Hematopoietic multipotent progenitor cell (in vitro differentiated cells): ENCODE results near the gene MT1H. TPM values are rescaled to one million over a fixed set of nuclear protein-coding genes. Genes with fewer than 3 reads are reported as not detected.
"Not testable (repeated sequence)": the region's sequence is repeated elsewhere in the genome, so short reads cannot be mapped to it uniquely, and the experiment has no call there.

ENCODE experiments used
- DNase-seq, 3 donors: peaks; one replicate each; pipeline ENCODE4 v3.0.0-alpha.2; 2011 to 2015; ENCODE audit warnings: low read depth in 2 of 3, low spot score in 2 of 3
- total RNA-seq: library from RNA; depleted of rRNA; stranded (reverse); fragments of >200 nt; gene quantifications from one replicate; pipeline ENCODE4 v1.2.3, GENCODE V29; 2012

The MT1H gene
- not detected for total RNA-seq

DNA sequence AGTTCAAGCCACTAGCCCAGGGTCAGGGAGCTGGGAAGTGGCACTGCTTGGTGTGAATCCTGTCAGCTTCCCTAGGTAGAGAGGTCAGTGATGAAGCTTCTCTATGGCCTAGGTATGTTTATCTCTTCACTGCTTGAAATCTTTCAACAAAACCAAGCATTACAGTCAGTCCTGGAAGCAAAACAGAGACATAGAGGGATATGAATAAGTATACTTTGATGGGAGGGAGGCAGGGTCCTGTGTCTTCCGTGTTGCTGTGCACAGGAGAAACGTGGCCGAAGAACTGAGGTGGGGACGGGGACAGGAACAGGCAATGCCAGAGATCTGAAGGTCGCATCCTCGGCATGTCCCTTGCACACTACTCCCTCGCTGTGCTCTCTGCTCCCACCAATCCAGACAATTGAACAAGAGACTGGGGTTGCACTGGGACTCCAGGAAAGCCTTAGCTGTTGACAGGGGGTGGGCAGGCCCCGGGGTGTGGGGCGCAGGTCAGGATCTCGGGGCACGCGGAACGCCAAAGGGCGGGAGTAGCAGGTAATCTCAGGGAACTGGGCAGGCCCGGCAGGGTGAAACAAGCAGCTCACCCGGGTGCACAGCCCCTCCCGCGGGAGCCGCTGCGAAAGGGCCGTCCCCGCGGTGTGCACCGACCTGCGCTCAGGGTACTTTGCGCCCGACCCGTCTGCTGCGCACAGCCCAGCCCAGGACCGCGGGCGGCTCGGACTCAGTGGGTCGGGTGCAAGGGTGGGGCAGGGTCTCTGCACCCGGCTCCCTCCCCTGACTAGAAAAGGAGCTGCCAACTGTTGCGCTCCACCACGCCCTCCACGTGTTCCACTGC, at the start of gene MT1H:
TSS of gene MT1H (plus strand) at position 810 of the 835 bp plus-strand sequence. CDS start 71 bp downstream, outside the sequence.
- no peak for DNase-seq

DNA sequence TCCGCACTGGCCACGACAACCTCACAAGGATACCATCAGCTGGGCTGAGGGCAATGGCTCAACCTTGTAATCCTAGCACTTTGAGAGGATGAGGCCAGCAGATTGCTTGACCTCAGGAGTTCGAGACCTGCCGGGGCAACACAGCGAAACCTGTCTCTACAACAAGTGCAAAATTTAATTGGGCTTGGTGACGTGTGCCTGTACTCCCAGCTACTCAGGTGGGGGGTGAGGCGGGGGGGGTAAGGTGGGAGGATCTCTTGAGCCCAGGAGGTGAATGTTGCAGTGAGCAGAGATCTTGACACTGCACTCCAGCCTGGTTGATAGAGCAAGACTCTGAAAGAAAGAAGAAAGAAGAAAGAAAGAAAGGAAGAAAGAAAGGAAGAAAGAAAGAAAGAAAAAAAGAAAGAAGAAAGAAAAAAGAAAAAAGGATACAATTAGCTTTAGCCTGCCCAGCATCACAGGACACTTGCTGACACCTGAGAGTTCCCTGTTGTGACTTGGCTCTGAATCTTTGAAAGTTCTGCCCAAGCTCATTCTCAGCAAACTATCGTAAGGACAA, 49.2 kb upstream of the MT1H start:
- no peak for DNase-seq

DNA sequence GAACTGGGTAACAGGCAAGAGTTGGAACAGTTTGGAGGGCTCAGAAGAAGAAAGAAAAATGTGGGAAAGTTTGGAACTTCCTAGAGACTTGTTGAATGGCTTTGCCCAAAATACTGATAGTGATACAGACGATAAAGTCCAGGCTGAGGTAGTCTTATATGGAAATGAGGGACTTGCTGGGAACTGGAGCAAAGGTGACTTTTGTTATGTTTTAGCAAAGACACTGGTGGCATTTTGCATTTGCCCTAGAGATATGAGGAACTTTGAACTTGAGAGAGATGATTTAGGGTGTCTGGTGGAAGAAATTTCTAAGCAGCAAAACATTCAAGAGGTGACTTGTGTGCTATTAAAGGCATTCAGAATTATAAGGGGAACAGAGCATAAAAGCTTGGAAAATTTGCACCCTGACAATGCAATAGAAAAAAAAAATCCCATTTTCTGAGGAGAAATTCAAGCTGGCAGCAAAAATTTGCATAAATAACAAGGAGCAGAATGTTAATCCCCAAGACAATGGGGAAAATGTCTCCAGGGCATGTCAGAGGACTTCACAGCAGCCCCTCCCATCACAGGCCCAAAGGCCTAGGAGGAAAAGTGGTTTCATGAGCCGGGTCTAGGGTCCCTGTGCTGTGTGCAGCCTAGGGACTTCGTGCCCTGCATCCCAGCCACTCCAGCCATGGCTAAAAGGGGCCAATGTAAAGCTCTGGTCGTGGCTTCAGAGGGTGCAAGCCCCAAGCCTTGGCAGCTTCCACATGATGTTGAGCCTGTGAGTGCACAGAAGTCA, 47.8 kb upstream of the MT1H start:
- not testable (repeated sequence) for DNase-seq

GRCh38 chr16:56623184-56623583, 46.4 kb upstream of the MT1H start:
- DNase-seq = not testable (repeated sequence)

DNA sequence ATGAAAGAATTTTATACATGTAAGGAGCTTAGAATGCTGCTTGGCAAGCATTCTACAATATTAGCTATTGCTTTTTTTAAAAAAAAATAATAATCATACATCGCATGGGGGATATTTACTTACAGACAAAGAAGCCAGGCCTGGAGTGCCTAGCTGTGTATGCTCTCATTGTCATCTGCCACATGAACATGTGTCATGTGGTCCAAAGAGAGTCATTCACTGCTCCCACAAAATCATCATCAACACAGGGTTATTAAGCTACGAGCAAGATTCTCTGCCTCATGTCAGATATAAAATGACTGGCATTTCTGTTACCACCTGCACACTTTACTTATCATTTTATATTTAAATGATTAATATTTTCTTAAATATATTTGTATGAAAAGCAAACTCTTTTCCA, 46.0 kb upstream of the MT1H start:
- no peak for DNase-seq

DNA sequence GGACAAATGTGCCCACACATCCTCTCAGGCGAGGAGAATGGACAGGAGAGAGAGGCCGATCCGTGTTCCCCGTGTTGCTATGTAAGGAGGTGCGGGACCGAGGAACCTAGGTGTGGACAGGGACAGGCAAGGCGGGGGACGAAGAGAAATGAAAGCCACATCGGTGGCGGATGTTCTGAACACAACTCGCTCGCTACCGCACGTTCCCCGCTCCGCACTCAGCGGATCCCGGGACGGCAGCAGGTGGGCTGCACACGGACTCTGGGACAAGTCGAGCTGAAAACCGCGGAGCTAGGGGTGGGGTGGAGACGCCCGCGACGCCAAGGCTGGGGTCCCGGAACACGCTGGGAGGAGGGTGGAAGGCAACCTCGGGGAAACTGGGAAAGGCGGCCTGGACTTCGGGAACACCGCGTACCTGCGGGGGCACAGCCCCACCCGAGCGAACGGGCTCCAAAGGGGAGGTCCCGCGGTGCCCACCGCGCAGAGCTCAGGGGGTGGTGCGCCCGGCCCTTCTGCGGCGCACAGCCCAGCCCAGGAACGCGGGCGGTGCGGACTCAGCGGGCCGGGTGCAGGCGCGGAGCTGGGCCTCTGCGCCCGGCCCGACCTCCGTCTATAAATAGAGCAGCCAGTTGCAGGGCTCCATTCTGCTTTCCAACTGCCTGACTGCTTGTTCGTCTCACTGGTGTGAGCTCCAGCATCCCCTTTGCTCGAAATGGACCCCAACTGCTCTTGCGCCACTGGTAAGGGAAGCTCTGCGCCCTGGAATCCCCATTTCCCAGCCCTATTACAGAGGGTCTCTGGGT, 44.3 kb upstream of the MT1H start, which contains the start of gene MT1E:
TSS of gene MT1E (plus strand) at position 642 of the 803 bp plus-strand sequence. CDS start at position 713, 71 bp downstream.
- peak in 2 of 3 donors; percentile 42 to 63 for DNase-seq

GRCh38 chr16:56625943-56626654, 43.5 kb upstream of the MT1H start:
- DNase-seq = no peak

DNA sequence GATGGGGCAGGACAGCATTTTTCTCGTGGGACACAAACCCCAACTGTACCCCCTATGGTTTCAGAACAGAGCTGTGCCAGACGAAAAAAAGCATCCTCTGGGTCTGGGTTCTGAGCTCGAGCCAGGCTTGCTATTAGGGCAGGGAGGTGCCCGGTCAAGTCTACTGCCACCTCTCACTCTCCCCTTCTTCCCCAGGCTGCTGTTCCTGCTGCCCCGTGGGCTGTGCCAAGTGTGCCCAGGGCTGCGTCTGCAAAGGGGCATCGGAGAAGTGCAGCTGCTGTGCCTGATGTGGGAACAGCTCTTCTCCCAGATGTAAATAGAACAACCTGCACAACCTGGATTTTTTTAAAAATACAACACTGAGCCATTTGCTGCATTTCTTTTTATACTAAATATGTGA, 42.9 kb upstream of the MT1H start:
- no peak for DNase-seq

DNA sequence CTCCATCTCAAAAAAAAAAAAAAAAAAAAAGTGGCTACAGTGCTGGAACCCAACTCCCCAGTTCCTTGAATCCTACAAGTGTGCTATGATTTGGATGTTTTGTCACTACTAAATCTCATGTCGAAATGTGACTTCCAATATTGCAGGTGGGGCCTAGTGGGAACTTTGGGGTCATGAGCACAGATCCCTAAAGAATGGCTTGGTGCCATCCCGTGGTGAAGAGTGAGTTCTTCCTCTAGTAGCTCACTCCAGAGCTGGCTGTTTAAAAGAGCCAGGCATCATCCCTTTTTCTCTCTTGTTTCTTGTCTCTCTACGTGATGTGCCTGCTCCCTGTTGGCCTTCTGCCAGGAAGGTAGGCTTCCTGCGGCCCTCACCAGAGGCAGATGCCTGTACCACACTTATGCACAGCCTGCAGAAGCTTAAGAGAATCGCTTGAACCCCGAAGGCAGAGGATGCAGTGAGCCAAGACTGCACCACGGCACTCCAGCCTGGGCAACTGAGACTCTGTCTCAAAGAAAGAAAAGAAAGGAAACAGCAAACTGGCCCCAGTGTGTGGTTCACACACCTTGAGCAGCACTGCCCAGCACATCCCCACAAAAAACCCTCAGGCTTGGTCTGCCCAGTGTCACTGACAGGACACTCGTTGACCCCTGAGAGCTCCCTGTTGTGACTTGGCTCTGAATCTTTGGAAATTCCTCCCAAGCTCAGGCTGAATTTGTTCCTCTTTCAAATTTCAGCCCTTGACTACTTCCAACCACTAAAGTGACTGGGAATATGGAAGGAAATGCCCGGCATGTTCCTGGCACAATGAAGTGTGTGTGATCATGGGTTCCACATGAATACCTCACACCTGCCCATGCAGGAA, 40.9 kb upstream of the MT1H start:
- no peak for DNase-seq

DNA sequence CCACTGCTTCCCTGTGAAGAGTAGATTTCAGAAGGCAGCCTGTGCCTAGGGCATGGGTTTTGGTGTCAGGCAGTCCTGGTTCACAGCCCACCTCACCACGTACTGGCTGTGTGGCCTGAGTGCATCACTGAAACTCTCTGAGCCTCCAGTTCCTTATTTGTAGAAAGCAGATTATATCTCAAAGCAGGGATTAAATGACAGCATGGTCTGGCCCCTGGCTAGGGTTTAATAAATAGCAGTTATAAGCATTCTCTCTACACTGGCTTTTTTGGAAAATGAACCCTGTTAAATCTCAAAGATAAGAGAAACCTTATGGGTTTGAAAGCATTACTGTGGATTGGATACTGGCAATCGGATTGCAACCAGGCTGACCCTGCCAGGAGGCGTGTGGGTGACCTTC, 40.1 kb upstream of the MT1H start:
- no peak for DNase-seq

GRCh38 chr16:56630134-56630533, 39.5 kb upstream of the MT1H start:
- no peak for DNase-seq

DNA sequence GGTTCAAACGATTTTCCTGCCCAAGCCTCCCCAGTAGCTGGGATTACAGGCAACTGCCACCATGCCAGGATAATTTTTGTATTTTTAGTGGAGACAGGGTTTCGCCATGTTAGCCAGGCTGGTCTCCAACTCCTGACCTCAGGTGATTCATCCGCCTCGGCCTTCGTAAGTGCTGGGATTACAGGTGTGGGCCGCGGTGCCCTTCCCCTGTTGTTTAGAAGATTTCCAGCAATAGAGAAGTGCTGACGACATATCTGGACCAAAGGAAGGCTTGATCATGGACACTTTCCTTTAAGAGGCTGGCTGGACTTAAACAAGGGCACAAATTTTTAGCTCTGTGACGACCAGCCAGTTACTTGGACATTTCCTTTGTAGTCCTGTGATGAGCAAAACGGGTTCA, 38.4 kb upstream of the MT1H start:
- no peak for DNase-seq

DNA sequence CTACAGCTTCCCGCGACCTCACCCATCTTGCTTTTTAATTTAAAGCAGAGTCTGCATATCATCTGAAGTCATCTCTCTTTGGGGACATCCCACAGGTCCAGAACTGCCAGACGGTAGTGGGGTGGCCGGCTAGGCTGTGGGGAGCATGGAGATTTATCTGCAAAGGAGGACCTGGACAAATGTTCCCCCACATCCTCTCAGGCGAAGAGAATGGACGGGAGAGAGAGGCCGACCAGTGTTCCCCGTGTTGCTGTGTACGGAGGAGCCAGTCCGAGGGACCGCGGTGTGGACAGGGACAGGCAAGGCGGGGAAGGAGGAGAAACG, 37.8 kb upstream of the MT1H start:
- no peak for DNase-seq

DNA sequence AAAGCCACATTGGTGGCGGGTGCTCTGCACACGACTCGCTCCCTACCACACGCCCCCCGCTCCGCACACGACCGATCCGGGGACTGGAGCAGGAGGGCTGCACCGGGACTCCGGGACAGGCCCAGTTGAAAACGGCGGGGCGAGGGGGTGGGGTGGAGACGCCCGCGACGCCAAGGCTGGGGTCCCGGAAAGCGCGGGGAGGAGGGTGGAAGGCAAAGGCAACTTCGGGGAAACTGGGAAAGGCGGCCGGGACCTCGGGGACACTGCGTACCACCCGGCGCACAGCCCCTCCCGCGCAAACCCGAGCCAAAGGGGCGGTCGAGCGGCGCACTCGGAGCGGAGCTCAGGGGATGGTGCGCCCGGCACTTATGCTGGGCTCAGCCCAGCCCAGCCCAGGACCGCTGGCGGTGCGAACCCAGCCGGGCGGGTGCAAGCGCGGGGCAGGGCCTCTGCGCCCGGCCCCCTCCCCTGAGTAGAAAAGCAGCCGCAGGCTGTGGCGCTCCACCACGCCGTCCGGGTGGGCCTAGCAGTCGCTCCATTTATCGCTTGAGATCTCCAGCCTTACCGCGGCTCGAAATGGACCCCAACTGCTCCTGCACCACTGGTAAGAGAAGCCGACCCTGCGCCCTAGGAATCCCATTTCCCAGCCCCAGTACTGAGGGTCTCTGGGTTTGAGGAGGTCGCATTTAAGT, 37.3 kb upstream of the MT1H start, which contains the start of gene MT1M:
TSS of gene MT1M (plus strand) at position 504 of the 692 bp plus-strand sequence. CDS start at position 577, 73 bp downstream.
- no peak for DNase-seq

- DNase-seq = no peak
These were observed 36.7 kb upstream of the MT1H start for GRCh38 chr16:56632848-56633365.

- no peak for DNase-seq
These were observed 36.1 kb upstream of the MT1H start for GRCh38 chr16:56633535-56633934.

GRCh38 chr16:56634715-56635440, 34.7 kb upstream of the MT1H start:
- no peak for DNase-seq
